Measurements from ENCODE around the gene NTNG1. TPM values are rescaled to one million over a fixed set of nuclear protein-coding genes. Genes with fewer than 3 reads are reported as not detected.

Gene NTNG1
- total and polyA plus RNA-seq, 10 of the 15 experiments (the other 5 are each of a cell fraction or from before 2014, with no cell fraction given), result 0.18 to 2.3 (median 1.1) TPM; not detected in 1

GRCh38 chr1:107181253-107181969 is 40.6 kb downstream of the NTNG1 start:
- intact Hi-C loops (cut with micrococcal nuclease; ENCODE audit: unreplicated experiment) (no loop called here), in situ Hi-C loops (cut with MboI) (no loop called here)
- Histone ChIP-seq H4K20me1 (ENCODE audit: control insufficient read depth, insufficient read depth) (no peaks in the 10 kb centered on the region), H2AFZ (ENCODE audit: control insufficient read depth, low read depth, low read length) (no peak overlapping the region), H3K4me3 (no peak overlapping the region), H3K4me1 (ENCODE audit: control insufficient read depth, insufficient read depth, low read length) (no peaks in the 10 kb centered on the region), H3K9me3 (replicated peaks; ENCODE audit: control insufficient read depth, insufficient read depth, low read length) (no peaks in the 10 kb centered on the region), H3K36me3 (ENCODE audit: control insufficient read depth in 2 of 2, insufficient read depth in 2 of 2, low read length in 1 of 2) (no peaks in the 10 kb centered on the region), H3K27me3 (replicated peaks in 1 of 2; ENCODE audit: control insufficient read depth in 2 of 2, insufficient read depth in 2 of 2, low read length in 1 of 2) (no peaks in the 10 kb centered on the region), H3K4me2 (ENCODE audit: control insufficient read depth, insufficient read depth) (no peak overlapping the region), H3K27ac (ENCODE audit: control insufficient read depth, insufficient read depth) (no peak overlapping the region), H3K9ac (ENCODE audit: control insufficient read depth, insufficient read depth, low read length) (no peak overlapping the region), H3K79me2 (ENCODE audit: control insufficient read depth, insufficient read depth, low read length) (no peaks in the 10 kb centered on the region)
- ATAC-seq (no peak), FAIRE-seq (no peak), DNase-seq (ENCODE audit: low read depth, low spot score) (no peak)
- ChIA-PET SMC1A (ENCODE audit: uncharacterized antibody, unreplicated experiment) (no interaction called here), RAD21 (ENCODE audit: unreplicated experiment) (no interaction called here), CTCF (interaction anchor here (0.6 kb wide), 1 partner anchor 1226 kb away, joined by 3 read pairs; no protein-coding TSS in a partner anchor), POLR2A (no interaction called here)
- WGBS (ENCODE audit: insufficient coverage, insufficient replicate concordance, low lambda C conversion rate, missing lambda C conversion rate), result 6% methylated on average over 5 of the region's 5 CpGs
- BruUV-seq (replicated peaks), result no TSS peak
- TF ChIP-seq KDM1A (IDR thresholded peaks at IDR 0.05; ENCODE audit: borderline replicate concordance) (no peak), MXI1 (IDR thresholded peaks at IDR 0.05; ENCODE audit: low read depth, low read length) (no peak), ZBTB4 (CRISPR knock-in tag; IDR thresholded peaks at IDR 0.05) (no peak), ASH2L (IDR thresholded peaks at IDR 0.05; ENCODE audit: borderline replicate concordance, low read depth) (no peak), RAD21 (IDR thresholded peaks at IDR 0.05; ENCODE audit: insufficient read depth, low read depth, low read length) (no peak), POLR2A (IDR thresholded peaks at IDR 0.05; ENCODE audit: low read depth, low read length) (no peak), IRF5 (IDR thresholded peaks at IDR 0.05; ENCODE audit: borderline replicate concordance) (no peak), CHD4 (IDR thresholded peaks at IDR 0.05) (no peak), RELA (IDR thresholded peaks at IDR 0.05; ENCODE audit: borderline replicate concordance, partially characterized antibody) (no peak), E2F8 (IDR thresholded peaks at IDR 0.05; ENCODE audit: low read depth, partially characterized antibody) (no peak), SMC3 (IDR thresholded peaks at IDR 0.05; ENCODE audit: borderline replicate concordance, low read length) (no peak), REST (IDR thresholded peaks at IDR 0.05; ENCODE audit: low read depth, low read length) (no peak), BACH1 (IDR thresholded peaks at IDR 0.05; ENCODE audit: borderline replicate concordance) (no peak)
